ENCODE measurements around the gene CCL8. TPM values are rescaled to one million over a fixed set of nuclear protein-coding genes. Genes with fewer than 3 reads are reported as not detected.

Gene CCL8
- total RNA-seq, 2 experiments from 2014 or later, result not detected

GRCh38 chr17:34363183-34363661 lies 44.0 kb downstream of the CCL8 start, which contains the start of gene CCL1:
Gene CCL1, minus strand, starts transcription at chr17:34363233. Its CDS starts 72 bp downstream, at chr17:34363161.
- intact Hi-C loops (cut with micrococcal nuclease; ENCODE audit: unreplicated experiment), result loop anchor here (5.0 to 10.0 kb wide), 2 partner anchors 111 to 472 kb away; no protein-coding TSS in a partner anchor
- Histone ChIP-seq H3K79me2 (ENCODE audit: insufficient read depth, low read depth, low read length) (no peaks in the 10 kb centered on the region), H3K4me1 (ENCODE audit: insufficient read depth, low read length, poor library complexity, severe bottlenecking) (peaks cover 79% of the 10 kb centered on the region), H4K20me1 (ENCODE audit: insufficient read depth, low read length) (no peaks in the 10 kb centered on the region), H3K9me2 (ENCODE audit: insufficient read depth, low read length) (no peaks in the 10 kb centered on the region), H3K27ac (ENCODE audit: low read depth, low read length, poor library complexity, severe bottlenecking) (peak within 1 kb of the TSS; percentile 98), H3K4me2 (ENCODE audit: low read length) (peak within 1 kb of the TSS; percentile 80), H3K36me3 (ENCODE audit: insufficient read depth, low read length) (no peaks in the 10 kb centered on the region), H2AFZ (ENCODE audit: low read length) (peak within 1 kb of the TSS; percentile 73), H3K4me3 (ENCODE audit: low read depth, low read length, poor library complexity, severe bottlenecking) (peak within 1 kb of the TSS; percentile 17), H3K9me3 (ENCODE audit: low read length) (0 out of 2 replicates have a peak, but pooled peaks cover 4% of the 10 kb centered on the region)
- DNase-seq (ENCODE audit: low spot score), result no peak
- TF ChIP-seq CTCF (conservative IDR thresholded peaks at IDR 0.05; ENCODE audit: low read length), result no peak
- TF ChIP-seq EZH2phosphoT487 (IDR thresholded peaks at IDR 0.05; ENCODE audit: borderline replicate concordance, low read depth, low read length), result no peak
- BruUV-seq (replicated peaks), result no TSS peak
- ChIA-PET POLR2A (interaction anchor here (1.6 kb wide), 1 partner anchor 8 kb away, joined by 7 read pairs; no protein-coding TSS in a partner anchor), CTCF (ENCODE audit: unreplicated experiment) (interaction anchor here (0.6 to 2.2 kb wide), 3 partner anchors 15 to 35 kb away, joined by 3 to 6 read pairs (median 5); no protein-coding TSS in a partner anchor)

- H3K9me2 ChIP-seq (ENCODE audit: insufficient read depth, low read length), result no peaks in the 10 kb centered on the region
- H3K4me2 ChIP-seq (ENCODE audit: low read length), result peak overlapping the region; percentile 80
- TF ChIP-seq CTCF (conservative IDR thresholded peaks at IDR 0.05; ENCODE audit: low read length), result 0 out of 2 replicates have a peak, but pooled peaks have one; percentile 22
- TF ChIP-seq EZH2phosphoT487 (IDR thresholded peaks at IDR 0.05; ENCODE audit: borderline replicate concordance, low read depth, low read length), result no peak
- 0 out of 2 replicates have a peak, but pooled peaks cover 4% of the 10 kb centered on the region for H3K9me3 ChIP-seq (ENCODE audit: low read length)
- ChIA-PET POLR2A (interaction anchor here (0.7 to 1.6 kb wide), 3 partner anchors 13 to 35 kb away, joined by 3 to 9 read pairs (median 4); no protein-coding TSS in a partner anchor), CTCF (ENCODE audit: unreplicated experiment) (interaction anchor here (0.6 to 1.1 kb wide), 5 partner anchors 8 to 164 kb away, joined by 3 read pairs; no protein-coding TSS in a partner anchor)
- peaks cover 94% of the 10 kb centered on the region for H3K4me1 ChIP-seq (ENCODE audit: insufficient read depth, low read length, poor library complexity, severe bottlenecking)
- H3K36me3 ChIP-seq (ENCODE audit: insufficient read depth, low read length), result no peaks in the 10 kb centered on the region
- H3K27ac ChIP-seq (ENCODE audit: low read depth, low read length, poor library complexity, severe bottlenecking), result peak overlapping the region; percentile 98
- no peaks in the 10 kb centered on the region for H4K20me1 ChIP-seq (ENCODE audit: insufficient read depth, low read length)
- peak; percentile 90 for DNase-seq (ENCODE audit: low spot score)
- intact Hi-C loops (cut with micrococcal nuclease; ENCODE audit: unreplicated experiment), result loop anchor here (2.0 to 10.0 kb wide), 3 partner anchors 14 to 470 kb away; no protein-coding TSS in a partner anchor
- H2AFZ ChIP-seq (ENCODE audit: low read length), result no peak overlapping the region; the same call in 1 of the 2 replicates
- H3K79me2 ChIP-seq (ENCODE audit: insufficient read depth, low read depth, low read length), result no peaks in the 10 kb centered on the region
- H3K4me3 ChIP-seq (ENCODE audit: low read depth, low read length, poor library complexity, severe bottlenecking), result peak overlapping the region; percentile 52
- BruUV-seq (replicated peaks), result no TSS peak
Observed at GRCh38 chr17:34364751-34365150, 45.5 kb downstream of the CCL8 start.

- H3K9me2 ChIP-seq (ENCODE audit: insufficient read depth, low read length), result no peaks in the 10 kb centered on the region
- H3K36me3 ChIP-seq (ENCODE audit: insufficient read depth, low read length), result no peaks in the 10 kb centered on the region
- H3K27ac ChIP-seq (ENCODE audit: low read depth, low read length, poor library complexity, severe bottlenecking), result peak overlapping the region; percentile 98
- H3K79me2 ChIP-seq (ENCODE audit: insufficient read depth, low read depth, low read length), result no peaks in the 10 kb centered on the region
- no TSS peak for BruUV-seq (replicated peaks)
- H4K20me1 ChIP-seq (ENCODE audit: insufficient read depth, low read length), result no peaks in the 10 kb centered on the region
- H3K4me1 ChIP-seq (ENCODE audit: insufficient read depth, low read length, poor library complexity, severe bottlenecking), result peaks cover 99% of the 10 kb centered on the region
- H3K4me2 ChIP-seq (ENCODE audit: low read length), result peak overlapping the region; percentile 80
- intact Hi-C loops (cut with micrococcal nuclease; ENCODE audit: unreplicated experiment), result loop anchor here (2.0 to 10.0 kb wide), 2 partner anchors 13 to 469 kb away; no protein-coding TSS in a partner anchor
- H3K9me3 ChIP-seq (ENCODE audit: low read length), result 0 out of 2 replicates have a peak, but pooled peaks cover 4% of the 10 kb centered on the region
- TF ChIP-seq CTCF (conservative IDR thresholded peaks at IDR 0.05; ENCODE audit: low read length) (no peak), EZH2phosphoT487 (IDR thresholded peaks at IDR 0.05; ENCODE audit: borderline replicate concordance, low read depth, low read length) (no peak)
- ChIA-PET CTCF (ENCODE audit: unreplicated experiment) (no interaction called here), POLR2A (no interaction called here)
- H2AFZ ChIP-seq (ENCODE audit: low read length), result no peak overlapping the region; the same call in 1 of the 2 replicates
- DNase-seq (ENCODE audit: low spot score), result peak; percentile 94
- H3K4me3 ChIP-seq (ENCODE audit: low read depth, low read length, poor library complexity, severe bottlenecking), result peak overlapping the region; percentile 52
Observed at GRCh38 chr17:34365340-34365739, 46.1 kb downstream of the CCL8 start.
